Muscle of arm (tissue), 12 donors: ENCODE data around the gene RASAL2. TPM values are rescaled to one million over a fixed set of nuclear protein-coding genes. Genes with fewer than 3 reads are reported as not detected.
"Not testable (repeated sequence)": the region's sequence is repeated elsewhere in the genome, so short reads cannot be mapped to it uniquely, and the experiment has no call there.

Source experiments
- DNase-seq: peaks from one replicate; pipeline ENCODE4 v3.0.0-alpha.2; 2013
- polyA plus RNA-seq, 12 donors: library from polyadenylated mRNA; unstranded; fragments of 120-200 nt; gene quantifications; one replicate each; pipeline ENCODE4 v1.2.1, GENCODE V29; 2013; ENCODE audit not compliant: insufficient read length in 12 of 12

Gene RASAL2
- polyA plus RNA-seq, 12 donors = 12.2 to 19.9 (median 14.4) TPM; not detected in 1

- DNase-seq = no peak
Measured at GRCh38 chr1:178385662-178386061, 291.8 kb downstream of the RASAL2 start.

GRCh38 chr1:178388418-178389145 is 294.7 kb downstream of the RASAL2 start:
- DNase-seq = peak; percentile 48

- DNase-seq = no peak
Measured at GRCh38 chr1:178389441-178389840, 295.5 kb downstream of the RASAL2 start.

- DNase-seq = not testable (repeated sequence)
Measured at GRCh38 chr1:178390280-178390679, 296.4 kb downstream of the RASAL2 start.

GRCh38 chr1:178393370-178393769 is 299.5 kb downstream of the RASAL2 start:
- DNase-seq = no peak

- DNase-seq = no peak
Measured at GRCh38 chr1:178396789-178397188, 302.9 kb downstream of the RASAL2 start.

GRCh38 chr1:178397678-178398077 is 303.8 kb downstream of the RASAL2 start:
- DNase-seq = no peak

GRCh38 chr1:178399177-178399728 is 305.3 kb downstream of the RASAL2 start:
- DNase-seq = no peak

GRCh38 chr1:178405137-178405536 is 311.2 kb downstream of the RASAL2 start:
- no peak for DNase-seq

GRCh38 chr1:178407215-178407614 is 313.3 kb downstream of the RASAL2 start:
- DNase-seq = no peak

GRCh38 chr1:178407655-178408054 is 313.8 kb downstream of the RASAL2 start:
- no peak for DNase-seq

- DNase-seq = no peak
Measured at GRCh38 chr1:178408871-178409270, 315.0 kb downstream of the RASAL2 start.

- DNase-seq = no peak
Measured at GRCh38 chr1:178409541-178409940, 315.6 kb downstream of the RASAL2 start.

- DNase-seq = no peak
Measured at GRCh38 chr1:178411756-178412399, 318.0 kb downstream of the RASAL2 start.

- no peak for DNase-seq
Measured at GRCh38 chr1:178412400-178412770, 318.5 kb downstream of the RASAL2 start.

- no peak for DNase-seq
Measured at GRCh38 chr1:178417858-178418257, 324.0 kb downstream of the RASAL2 start.

- DNase-seq = no peak
Measured at GRCh38 chr1:178418284-178418955, 324.5 kb downstream of the RASAL2 start.

GRCh38 chr1:178434360-178434759 is 340.5 kb downstream of the RASAL2 start:
- DNase-seq = no peak

- DNase-seq = no peak
Measured at GRCh38 chr1:178434899-178435435, 341.1 kb downstream of the RASAL2 start.

- DNase-seq = no peak
Measured at GRCh38 chr1:178436899-178437298, 343.0 kb downstream of the RASAL2 start.

- no peak for DNase-seq
Measured at GRCh38 chr1:178438432-178438831, 344.5 kb downstream of the RASAL2 start.

GRCh38 chr1:178442925-178443324 is 349.0 kb downstream of the RASAL2 start:
- no peak for DNase-seq
